Thyroid gland (tissue), 4 donors: ENCODE measurements around the gene PTPRG.

Experiments used
- POLR2A ChIP-seq, 2 donors: fragments of 450-650 bp; IDR thresholded peaks; one replicate each; pipeline ENCODE4 v1.6.1; 2017; ENCODE audit warnings: antibody characterized with exemption in 2 of 2, mild to moderate bottlenecking in 2 of 2, moderate library complexity in 1 of 2
- TF ChIP-seq, protein P1 (sequence below), 6 experiments: fragments of 200-600 bp in 3 of 6; fragments of 450-650 bp in 3 of 6; sonication (generic) in 3 of 6; IDR thresholded peaks; one replicate each; pipeline ENCODE4 v1.5.1; 2016 to 2019; ENCODE audit warnings: antibody characterized with exemption in 6 of 6, mild to moderate bottlenecking in 2 of 6, inconsistent platforms in 1 of 6, moderate library complexity in 1 of 6

DNA sequence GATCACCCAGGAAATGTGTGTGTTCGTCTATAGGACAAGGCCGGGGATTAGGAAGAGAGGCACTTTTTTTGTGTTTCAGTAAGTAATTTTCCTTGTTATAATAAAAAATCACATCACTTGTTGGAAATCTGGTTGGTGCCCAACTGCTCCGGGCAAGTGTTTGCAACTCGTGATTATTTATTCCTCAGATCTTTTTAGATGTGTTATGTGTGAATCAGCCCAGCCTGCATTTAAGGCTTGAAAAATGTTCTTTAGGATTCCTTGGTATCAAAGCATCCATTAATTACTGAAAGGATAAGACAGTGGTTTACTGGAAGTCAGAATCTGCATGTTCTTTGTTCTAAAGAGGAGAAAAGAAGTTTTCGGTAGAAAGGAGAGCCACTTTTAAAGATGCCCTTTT lies 466.4 kb downstream of the PTPRG start:
- TF ChIP-seq POLR2A (IDR thresholded peaks at IDR 0.05): no peak
- TF ChIP-seq, protein P1, sequence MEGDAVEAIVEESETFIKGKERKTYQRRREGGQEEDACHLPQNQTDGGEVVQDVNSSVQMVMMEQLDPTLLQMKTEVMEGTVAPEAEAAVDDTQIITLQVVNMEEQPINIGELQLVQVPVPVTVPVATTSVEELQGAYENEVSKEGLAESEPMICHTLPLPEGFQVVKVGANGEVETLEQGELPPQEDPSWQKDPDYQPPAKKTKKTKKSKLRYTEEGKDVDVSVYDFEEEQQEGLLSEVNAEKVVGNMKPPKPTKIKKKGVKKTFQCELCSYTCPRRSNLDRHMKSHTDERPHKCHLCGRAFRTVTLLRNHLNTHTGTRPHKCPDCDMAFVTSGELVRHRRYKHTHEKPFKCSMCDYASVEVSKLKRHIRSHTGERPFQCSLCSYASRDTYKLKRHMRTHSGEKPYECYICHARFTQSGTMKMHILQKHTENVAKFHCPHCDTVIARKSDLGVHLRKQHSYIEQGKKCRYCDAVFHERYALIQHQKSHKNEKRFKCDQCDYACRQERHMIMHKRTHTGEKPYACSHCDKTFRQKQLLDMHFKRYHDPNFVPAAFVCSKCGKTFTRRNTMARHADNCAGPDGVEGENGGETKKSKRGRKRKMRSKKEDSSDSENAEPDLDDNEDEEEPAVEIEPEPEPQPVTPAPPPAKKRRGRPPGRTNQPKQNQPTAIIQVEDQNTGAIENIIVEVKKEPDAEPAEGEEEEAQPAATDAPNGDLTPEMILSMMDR (IDR thresholded peaks at IDR 0.05): no peak
